K562 (cell line): Measurements from ENCODE around the gene XIRP2. TPM values are rescaled to one million over a fixed set of nuclear protein-coding genes. Genes with fewer than 3 reads are reported as not detected.

ENCODE experiments used
- ATAC-seq: fragments of 200-7000 bp; cut with Tn5 transposase; 3 replicates; pipeline ENCODE4 v1.9.1; 2020; ENCODE audit warnings: moderate library complexity
- BruUV-seq: library from RNA; stranded (reverse); fragments of 400-500 nt; replicated peaks from 2 replicates; lab custom pipeline; 2021; lab: Mats Ljungman, UMichigan
- CTCF ChIA-PET: fragments of 300-600 bp; formaldehyde crosslinking; extraction: SDS; loops from one replicate; lab custom pipeline; 2021; ENCODE audit warnings: low intra/inter-chr PET ratio; lab: Yijun Ruan, JAX
- POLR2A ChIA-PET: fragments of 300-600, 350-650 bp; sonication (Branson Sonifier 250); formaldehyde crosslinking; extraction: SDS; loops from one replicate; lab custom pipeline; 2021; ENCODE audit warnings: antibody characterized with exemption, inconsistent platforms; lab: Yijun Ruan, JAX
- DNase-seq, 4 experiments: peaks; one replicate each; pipeline versions ENCODE4 v3.0.0 to v3.0.0-alpha.2; 2011 to 2018; ENCODE audit warnings: low spot score in 3 of 4, mixed read lengths in 3 of 4; ENCODE audit errors: extremely low read depth in 1 of 4
- FAIRE-seq: peaks from 2 replicates; lab custom pipeline; 2011; peaks lifted over from hg19 to GRCh38; lab: Jason Lieb, UNC
- H2AFZ ChIP-seq: 2 replicates; pipeline ENCODE4 v1.6.0; 2011; ENCODE audit warnings: low read depth, low read length, control low read depth, inconsistent platforms
- H3K27ac ChIP-seq: fragments of 200-600 bp; 3 replicates; pipeline ENCODE4 v1.8.0; 2011; ENCODE audit warnings: low read depth, mild to moderate bottlenecking, control low read depth, inconsistent platforms, low read length, moderate library complexity, mixed read lengths; ENCODE audit errors: extremely low read depth
- H3K27me3 ChIP-seq, 2 experiments: fragments of 300-600 bp in 1 of 2; 2 replicates in 1 of 2; 3 replicates in 1 of 2; pipeline versions ENCODE4 v1.6.0 to v1.8.0; 2011; ENCODE audit warnings: inconsistent platforms in 2 of 2, low read length in 2 of 2, mild to moderate bottlenecking in 1 of 2, mixed read lengths in 1 of 2, moderate library complexity in 1 of 2; ENCODE audit not compliant: control insufficient read depth in 2 of 2, insufficient read depth in 2 of 2
- H3K36me3 ChIP-seq: fragments of 300-600 bp; 3 replicates; pipeline ENCODE4 v1.8.0; 2011; ENCODE audit warnings: mild to moderate bottlenecking, low read length, inconsistent platforms; ENCODE audit not compliant: control insufficient read depth, insufficient read depth
- H3K4me1 ChIP-seq, 2 experiments: fragments of 200-600 bp in 1 of 2; replicated peaks in 1 of 2; 2 replicates in 1 of 2; 3 replicates in 1 of 2; pipeline versions ENCODE4 v1.5.1 to v1.8.0; 2011; ENCODE audit warnings: inconsistent platforms in 2 of 2, low read length in 2 of 2, mild to moderate bottlenecking in 1 of 2, mixed read lengths in 1 of 2, moderate library complexity in 1 of 2; ENCODE audit not compliant: control insufficient read depth in 2 of 2, insufficient read depth in 2 of 2
- H3K4me2 ChIP-seq: 2 replicates; pipeline ENCODE4 v1.6.1; 2011; ENCODE audit warnings: low read length, control low read depth, inconsistent platforms, mixed read lengths; ENCODE audit not compliant: insufficient read depth
- H3K4me3 ChIP-seq: fragments of 200-600 bp; sonication (generic), shearing (Covaris generic); 2 replicates; pipeline ENCODE4 v1.5.1; 2016; ENCODE audit warnings: control low read depth, inconsistent platforms
- H3K79me2 ChIP-seq: fragments of 200-600 bp; 3 replicates; pipeline ENCODE4 v1.8.0; 2011; ENCODE audit warnings: low read length, inconsistent platforms; ENCODE audit not compliant: control insufficient read depth, insufficient read depth
- H3K9ac ChIP-seq, 2 experiments: 2 replicates each; pipeline versions ENCODE4 v1.6.0 to v1.6.1; 2011; ENCODE audit warnings: low read depth in 2 of 2, low read length in 2 of 2, control low read depth in 1 of 2, inconsistent platforms in 1 of 2, mild to moderate bottlenecking in 1 of 2, mixed read lengths in 1 of 2; ENCODE audit not compliant: insufficient read depth in 1 of 2
- H3K9me1 ChIP-seq: one replicate; pipeline ENCODE4 v1.6.0; 2011; ENCODE audit warnings: inconsistent platforms, mild to moderate bottlenecking, low read length, moderate library complexity; ENCODE audit not compliant: control insufficient read depth, insufficient read depth
- H3K9me3 ChIP-seq: replicated peaks from 2 replicates; pipeline ENCODE4 v1.5.1; 2011; ENCODE audit warnings: low read depth, low read length, inconsistent platforms; ENCODE audit not compliant: control insufficient read depth, insufficient read depth
- H4K20me1 ChIP-seq: replicated peaks from 2 replicates; pipeline ENCODE4 v1.6.1; 2011; ENCODE audit warnings: low read length, inconsistent platforms, mixed read lengths; ENCODE audit not compliant: control insufficient read depth, insufficient read depth
- TFE3 ChIP-seq: fragments of 450-650 bp; formaldehyde crosslinking; IDR thresholded peaks from 2 replicates; pipeline ENCODE4 v1.4.0; 2020; ENCODE audit warnings: mild to moderate bottlenecking, mixed read lengths
- ZBTB43 ChIP-seq: sonication (generic); formaldehyde crosslinking; IDR thresholded peaks from 2 replicates; pipeline ENCODE4 v1.8.0; 2023; ENCODE audit warnings: mild to moderate bottlenecking, missing genetic modification reagents
- in situ Hi-C: fragments of 300-500 bp; cut with MboI; formaldehyde crosslinking; loops from 4 replicates; pipeline ENCODE4 v1.15.0; 2018; ENCODE audit warnings: inconsistent platforms, mixed read lengths
- intact Hi-C: fragments of 100-400 bp; cut with micrococcal nuclease; formaldehyde crosslinking; loops from 2 replicates; pipeline ENCODE4 v1.14.2; 2022
- polyA plus RNA-seq, 8 experiments: library from polyadenylated mRNA; depleted of rRNA in 4 of 8; stranded (reverse) in 5 of 8; unstranded in 3 of 8; fragments of >200 nt; fragmentation: Nextera tagmentation in 2 of 8; fragmentation: Illumina TruSeq in 1 of 8; extraction: Ambion mirVana in 2 of 8; extraction: Trizol in 1 of 8; gene quantifications; 2 replicates each; pipeline versions ENCODE4 v1.2.1 to v1.2.3, GENCODE V29; 2011 to 2014; ENCODE audit warnings: inconsistent platforms in 1 of 8, missing spikeins in 1 of 8
- total RNA-seq, 7 experiments: library from RNA; depleted of rRNA in 6 of 7; stranded (reverse); fragments of >200 nt in 6 of 7; fragmentation: Illumina TruSeq in 2 of 7; extraction: Trizol in 2 of 7; gene quantifications; 2 replicates each; pipeline versions ENCODE4 v1.2.1 to v1.2.3, GENCODE V29; 2011 to 2021; ENCODE audit warnings: low replicate concordance in 1 of 7

XIRP2 gene
- total and polyA plus RNA-seq, 9 of the 15 experiments (the other 6 are each of a cell fraction or from before 2014, with no cell fraction given), result 0.04 to 0.10 (median 0.04) TPM; not detected in 2

GRCh38 chr2:166984188-166984587, 95.9 kb downstream of the XIRP2 start:
- BruUV-seq, result no TSS peak
- CTCF ChIA-PET, result no interaction called here

More at GRCh38 chr2:166984188-166984587, 95.9 kb downstream of the XIRP2 start:
- in situ Hi-C loops, result no loop called here
- POLR2A ChIA-PET, result no interaction called here
- H4K20me1 ChIP-seq, result no peaks in the 10 kb centered on the region
- H3K27ac ChIP-seq, result no peak overlapping the region
- no peaks in the 10 kb centered on the region for H3K36me3 ChIP-seq
- no peak overlapping the region for H3K4me3 ChIP-seq
- H3K9ac ChIP-seq, result no peak overlapping the region
- H3K79me2 ChIP-seq, result no peaks in the 10 kb centered on the region
- no peaks in the 10 kb centered on the region for H3K4me1 ChIP-seq
- no peaks in the 10 kb centered on the region for H3K9me1 ChIP-seq
- intact Hi-C loops, result no loop called here
- H2AFZ ChIP-seq, result no peak overlapping the region
- FAIRE-seq (no peak), DNase-seq (no peak), ATAC-seq (no peak)
- no peak overlapping the region for H3K4me2 ChIP-seq
- H3K9me3 ChIP-seq, result no peaks in the 10 kb centered on the region; the same call in 1 of the 2 replicates
- H3K27me3 ChIP-seq, result no peaks in the 10 kb centered on the region
- TF ChIP-seq TFE3 (CRISPR knock-in tag) (peak; percentile 68), ZBTB43 (CRISPR knock-in tag) (no peak)
